GM18909 (cell line): ENCODE data around the gene CCDC110.
A peak's percentile ranks its signal among the peaks of the same experiment; 100 is the strongest.
"Not testable (repeated sequence)": the region's sequence is repeated elsewhere in the genome, so short reads cannot be mapped to it uniquely, and the experiment has no call there.

ENCODE experiments used
- ATAC-seq: cut with Tn5 transposase; IDR thresholded peaks from one replicate; pipeline ENCODE4 v1.9.1; 2021; ENCODE audit warnings: mild to moderate bottlenecking; ENCODE audit not compliant: unreplicated experiment, poor library complexity

The CCDC110 gene

DNA sequence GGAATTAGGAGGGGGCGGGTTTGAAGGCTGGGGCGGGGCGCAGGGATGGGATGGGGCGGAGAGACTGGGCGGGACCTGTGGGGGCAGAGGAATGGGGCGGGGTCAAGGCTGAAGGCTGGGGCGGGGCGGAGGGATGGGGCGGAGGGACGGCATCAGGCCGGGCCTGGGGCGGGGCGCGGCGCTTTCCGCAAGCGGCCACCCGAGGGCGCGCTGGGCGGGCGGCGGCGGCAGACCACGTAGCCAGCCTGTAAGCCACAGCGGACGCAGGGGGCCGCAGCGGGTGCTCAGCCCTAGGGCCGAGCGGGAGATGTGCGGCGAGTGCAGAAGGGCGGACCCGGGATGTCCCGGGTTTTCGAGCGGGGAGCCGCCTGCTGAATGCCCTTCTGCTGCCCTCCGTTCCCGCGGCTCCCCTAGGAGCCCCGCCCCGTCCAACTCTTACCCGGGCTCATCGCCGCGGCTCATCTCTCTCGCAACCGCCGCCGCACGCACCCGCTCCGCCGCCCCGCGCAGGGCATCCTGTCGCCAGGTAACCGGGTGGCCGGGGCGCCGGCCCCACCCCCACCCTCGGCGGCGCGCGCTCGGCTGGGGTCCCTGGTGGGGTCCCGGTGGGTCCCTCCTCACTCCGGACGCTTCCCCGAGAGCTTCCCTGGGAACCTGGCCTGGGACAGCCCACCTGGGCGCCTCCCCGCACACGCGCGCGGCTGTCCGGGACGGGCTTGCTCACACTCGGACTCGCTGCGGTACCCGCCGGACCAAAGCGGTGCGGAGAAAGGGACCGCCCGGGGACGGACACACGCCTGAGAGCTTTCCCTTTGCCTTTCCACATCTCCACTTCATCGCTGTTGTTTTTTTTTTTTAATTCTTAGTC is at the start of gene CCDC110:
Gene CCDC110, minus strand, starts transcription at position 499 of the 868 bp plus-strand sequence. Its CDS starts 50 bp downstream, at position 449.
- peak; percentile 94 for ATAC-seq

DNA sequence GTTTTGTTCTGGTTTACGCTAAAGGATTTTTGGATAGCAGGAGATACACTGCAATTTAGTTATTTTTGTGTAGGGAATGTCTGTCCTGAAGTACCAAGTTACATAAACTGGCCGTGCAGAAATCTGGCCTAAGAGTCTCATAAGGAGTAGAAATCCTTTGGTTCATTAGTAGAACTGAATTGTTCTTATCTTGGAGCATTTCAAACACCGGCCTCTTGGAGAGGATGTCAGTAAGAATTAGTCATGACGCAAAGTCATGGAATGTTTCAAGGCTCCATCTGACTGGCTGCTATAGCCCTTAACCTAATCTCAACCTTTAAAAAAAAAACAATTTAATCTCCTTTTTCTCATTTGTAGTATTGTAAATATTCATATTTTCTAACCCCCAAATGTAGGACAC is 48.6 kb upstream of the CCDC110 start:
- no peak for ATAC-seq

- no peak for ATAC-seq
These were observed 47.0 kb upstream of the CCDC110 start for GRCh38 chr4:185518494-185518893.

DNA sequence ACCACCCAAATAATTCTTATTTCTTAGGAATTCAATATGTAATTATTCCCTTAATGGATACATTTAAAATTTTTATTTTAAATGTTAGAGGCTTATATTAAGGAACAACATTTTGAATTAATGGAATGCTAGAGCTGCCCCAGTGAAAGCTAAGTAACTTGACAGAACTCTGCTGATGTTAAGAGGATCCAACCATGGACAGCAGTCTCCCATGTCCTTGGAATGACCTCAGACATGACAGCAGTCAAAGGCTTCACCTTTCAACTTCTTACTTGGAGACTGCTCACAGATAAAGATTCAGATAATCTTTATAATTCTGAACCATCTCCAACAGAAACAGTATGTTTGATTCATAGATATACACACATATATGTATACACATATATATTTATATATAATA is 46.5 kb upstream of the CCDC110 start:
- no peak for ATAC-seq

GRCh38 chr4:185515248-185515647 is 43.7 kb upstream of the CCDC110 start:
- ATAC-seq = no peak

DNA sequence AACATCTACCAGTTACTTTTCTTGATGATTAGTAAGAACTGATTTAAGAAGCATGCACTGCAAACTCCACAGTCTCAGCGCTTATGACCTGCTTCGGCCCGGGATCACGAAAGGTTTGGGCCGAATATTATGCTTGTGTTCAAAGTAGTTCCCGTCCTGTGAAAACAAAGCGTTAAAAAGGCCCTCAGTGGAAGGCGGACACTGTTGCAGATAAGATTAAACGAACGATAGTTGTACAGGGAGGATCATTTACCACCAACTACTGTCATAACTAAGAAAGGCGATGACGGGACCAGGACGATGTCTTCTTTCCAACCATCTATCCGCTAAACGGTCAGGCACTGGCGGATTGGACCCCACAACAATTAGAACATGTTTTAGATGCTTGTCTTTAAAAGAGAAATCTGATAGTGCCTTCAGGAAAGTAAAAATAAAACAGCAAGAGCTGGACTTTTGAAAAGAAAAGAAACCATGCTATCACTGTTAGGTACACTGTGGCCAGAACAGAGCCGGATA is 42.7 kb upstream of the CCDC110 start:
- no peak for ATAC-seq

DNA sequence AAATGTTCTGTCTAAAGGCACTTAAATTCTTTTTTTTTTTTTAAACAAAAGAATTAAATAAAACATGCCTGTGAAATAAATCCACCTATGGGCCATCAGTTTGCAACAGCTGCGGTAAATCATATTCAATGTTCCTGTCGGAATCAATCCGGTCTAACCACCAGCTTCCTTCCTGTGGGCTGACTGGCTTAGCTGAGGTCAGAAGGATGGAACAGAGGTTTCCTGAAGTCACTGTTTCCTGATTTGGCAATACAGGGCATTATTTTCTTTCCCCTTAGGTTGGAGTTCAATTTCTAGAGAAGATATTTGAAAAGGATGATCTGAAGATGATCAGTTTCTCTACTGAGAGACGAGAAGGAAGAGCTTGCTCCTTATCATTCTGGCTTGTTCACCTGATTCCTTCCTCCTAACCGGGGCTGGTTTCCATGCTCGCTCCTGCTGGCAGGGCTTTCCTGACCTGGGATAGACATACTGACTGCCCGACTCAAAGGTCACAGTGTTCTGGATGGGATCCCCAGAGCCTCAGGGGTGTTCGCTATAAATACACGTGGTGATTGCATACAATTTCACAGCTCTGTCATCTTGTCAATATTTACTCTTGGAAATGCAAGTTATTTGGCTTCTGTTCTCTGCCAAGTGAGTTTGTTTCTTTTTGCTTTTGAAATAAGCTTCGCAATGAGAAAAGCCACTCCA is 42.1 kb upstream of the CCDC110 start:
- ATAC-seq = no peak

DNA sequence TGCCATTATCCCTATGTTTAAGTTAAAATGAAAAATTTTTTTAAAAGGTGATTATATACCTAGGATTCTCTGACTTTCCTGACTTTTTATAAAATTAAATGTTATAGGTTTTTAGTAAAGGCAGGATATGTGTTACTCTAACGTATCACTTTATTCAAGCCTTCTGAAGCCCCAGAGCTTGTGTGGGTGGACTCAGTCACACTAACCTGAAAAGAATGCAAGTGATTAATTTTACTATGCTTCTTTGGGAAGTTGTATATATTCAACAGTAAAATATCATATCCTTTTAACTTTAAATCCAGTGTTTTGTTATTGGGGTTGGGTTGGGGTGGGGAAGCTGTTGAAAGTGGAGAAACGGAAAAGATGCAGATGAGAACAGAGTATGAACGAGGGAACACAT is 41.0 kb upstream of the CCDC110 start:
- ATAC-seq = no peak

DNA sequence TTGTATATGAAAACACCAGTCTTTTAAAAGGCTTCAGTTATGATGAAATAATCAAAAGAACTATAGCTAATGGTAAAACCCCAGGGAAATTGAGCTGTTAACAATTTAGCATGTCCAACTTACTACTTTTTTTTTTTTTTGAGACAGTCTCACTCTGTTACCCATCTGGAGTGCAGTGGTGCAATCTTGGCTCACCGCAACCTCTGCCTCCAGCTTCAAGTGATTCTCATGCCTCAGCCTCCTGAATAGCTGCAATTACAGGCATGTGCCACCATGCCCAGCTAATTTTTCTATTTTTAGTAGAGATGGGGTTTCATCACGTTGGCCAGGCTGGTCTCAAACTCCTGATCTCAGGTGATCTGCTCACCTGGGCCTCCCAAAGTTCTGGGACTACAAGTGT is 39.7 kb upstream of the CCDC110 start:
- ATAC-seq = not testable (repeated sequence)

- ATAC-seq = no peak
These were observed 39.3 kb upstream of the CCDC110 start for GRCh38 chr4:185510806-185511205.

- ATAC-seq = no peak
These were observed 36.6 kb upstream of the CCDC110 start for GRCh38 chr4:185508181-185508580.

DNA sequence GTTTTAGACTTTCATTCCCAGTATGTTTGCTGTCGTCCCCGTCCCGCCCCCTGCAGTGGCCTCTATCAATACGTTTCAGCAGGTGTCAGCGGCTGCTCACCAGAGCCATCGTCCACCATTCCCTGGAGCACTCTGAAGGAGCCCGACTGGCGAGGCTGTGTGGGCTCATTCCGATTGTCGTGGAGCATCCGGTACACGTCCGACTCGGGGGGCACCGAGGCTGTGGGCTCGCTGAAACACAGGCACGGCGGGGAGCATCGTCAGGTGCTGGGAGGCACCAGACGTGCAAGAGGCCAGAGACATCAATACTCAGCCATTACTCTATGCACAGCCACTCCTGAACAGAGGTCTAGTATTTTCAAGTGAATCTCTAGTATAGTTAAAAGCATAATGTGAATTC is 34.9 kb upstream of the CCDC110 start:
- ATAC-seq = no peak

DNA sequence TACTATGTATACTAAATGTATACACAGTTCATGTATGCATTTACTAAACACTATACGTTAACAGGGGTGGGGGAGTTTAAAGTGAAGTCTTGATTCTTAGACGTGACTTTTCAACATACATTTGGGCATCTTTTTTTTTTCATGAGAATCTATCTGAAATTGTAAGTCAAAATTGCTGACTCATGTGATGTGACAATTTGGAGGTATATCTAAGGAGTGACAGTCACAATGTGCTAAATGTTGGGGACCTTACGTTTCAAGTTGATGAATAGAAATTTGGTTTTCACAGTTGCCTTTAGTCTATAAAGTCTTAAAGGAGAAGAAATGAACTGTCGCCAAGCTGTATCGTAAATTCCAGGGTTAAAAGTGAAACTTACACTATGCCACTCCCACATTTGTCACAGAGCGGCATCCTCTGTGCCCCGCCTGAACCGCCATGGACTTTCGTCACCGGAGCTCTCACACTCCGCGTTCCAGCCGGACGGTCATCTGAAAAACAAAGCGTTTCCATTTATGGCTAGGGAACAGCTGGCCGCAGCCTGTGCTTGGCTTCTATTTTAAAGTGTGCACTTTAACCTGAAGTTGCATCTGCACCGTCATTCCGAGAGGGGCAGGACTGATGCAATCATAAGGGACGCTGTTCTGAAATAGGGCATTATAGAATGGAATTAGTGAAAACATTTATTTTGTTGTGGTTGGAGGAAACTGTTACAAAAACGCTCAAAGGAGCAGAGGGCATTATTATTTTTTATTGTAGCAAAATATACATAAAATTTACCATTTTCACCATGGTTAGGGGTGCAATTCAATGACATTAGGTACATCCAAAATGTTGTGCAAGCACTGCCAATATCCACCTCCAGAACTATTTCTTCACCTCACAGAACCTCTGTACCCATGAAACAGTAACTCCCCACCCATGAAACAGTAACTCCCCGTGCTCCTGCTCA is 32.8 kb upstream of the CCDC110 start:
- no peak for ATAC-seq

DNA sequence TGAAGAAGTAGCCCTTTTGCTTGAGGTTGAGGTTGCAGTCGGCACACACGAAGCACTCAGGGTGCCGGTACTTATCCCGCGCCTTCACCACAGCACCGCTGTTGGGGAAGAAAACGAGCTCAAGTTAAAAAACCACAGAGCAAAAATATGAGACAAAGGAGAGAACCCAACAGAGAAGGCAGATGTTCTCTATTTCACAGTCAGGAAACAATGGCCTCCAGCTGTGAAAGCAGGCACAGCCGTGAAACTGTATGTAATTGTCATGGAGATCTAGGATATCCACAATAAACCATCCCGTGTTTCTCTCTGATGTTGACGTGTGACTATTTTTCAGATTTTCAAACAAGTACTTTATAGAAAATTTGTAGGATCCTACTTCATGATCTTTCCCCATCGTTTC is 30.9 kb upstream of the CCDC110 start:
- ATAC-seq = no peak

GRCh38 chr4:185500576-185500975 is 29.0 kb upstream of the CCDC110 start:
- ATAC-seq = no peak

DNA sequence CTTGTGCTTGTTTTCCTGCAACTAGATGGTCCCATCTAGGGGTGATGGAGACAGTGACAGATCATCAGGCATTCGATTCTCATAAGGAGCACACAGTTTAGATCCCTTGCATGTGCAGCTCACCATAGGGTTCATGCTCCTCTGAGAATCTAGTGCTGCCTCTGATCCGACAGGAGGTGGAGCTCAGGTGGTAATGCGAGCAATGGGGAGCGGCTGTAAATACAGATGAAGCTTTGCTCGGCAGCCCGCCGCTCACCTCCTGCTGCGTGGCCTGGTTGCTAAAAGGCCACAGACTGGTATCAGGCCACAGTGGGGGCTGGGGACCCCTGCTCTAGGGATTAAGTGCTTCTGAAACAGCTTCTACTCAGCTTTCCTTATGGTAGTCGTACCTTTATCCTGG is 28.5 kb upstream of the CCDC110 start:
- ATAC-seq = no peak

- no peak for ATAC-seq
These were observed 17.1 kb upstream of the CCDC110 start for GRCh38 chr4:185488650-185489049.

GRCh38 chr4:185481401-185481800 is 9.9 kb upstream of the CCDC110 start:
- ATAC-seq = no peak

DNA sequence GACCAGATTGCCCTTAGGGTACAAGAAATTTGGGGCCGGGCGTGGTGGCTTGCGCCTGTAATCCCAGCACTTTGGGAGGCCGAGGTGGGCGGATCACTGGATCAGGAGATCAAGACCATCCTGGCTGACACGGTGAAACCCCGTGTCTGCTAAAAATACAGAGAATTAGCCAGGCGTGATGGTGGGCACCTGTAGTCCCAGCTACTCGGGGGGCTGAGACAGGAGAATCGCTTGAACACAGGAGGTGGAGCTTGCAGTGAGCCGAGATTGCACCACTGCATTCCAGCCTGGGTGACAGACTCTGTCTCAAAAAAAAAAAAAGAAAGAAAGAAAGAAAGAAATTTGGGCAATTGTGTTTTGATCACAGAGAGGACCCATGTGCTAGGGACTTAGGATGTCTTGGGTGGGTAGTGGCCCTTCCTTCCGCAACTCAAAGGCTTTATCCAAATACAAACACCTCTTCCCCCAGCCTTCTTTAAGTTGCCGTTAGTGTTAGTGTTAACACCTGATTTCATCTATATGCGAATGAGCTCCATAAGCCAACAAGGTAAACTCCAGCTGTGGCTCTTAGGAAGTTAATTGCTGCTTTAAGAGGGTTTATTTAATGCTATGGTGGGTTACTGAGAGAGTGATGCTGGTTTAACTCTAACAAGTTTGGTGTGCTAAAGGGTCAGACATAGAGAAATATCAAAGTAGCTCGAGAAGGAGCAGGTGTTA is 8.6 kb upstream of the CCDC110 start:
- peak; percentile 14 for ATAC-seq

GRCh38 chr4:185479507-185479971 is 8.0 kb upstream of the CCDC110 start:
- peak; percentile 94 for ATAC-seq
